Activated naive CD8-positive, alpha-beta T cell treated with anti-CD3 and anti-CD28 coated beads, Interleukin-2, amount 50 U/mL, for 24 hours (primary cell): ENCODE results near the gene CAMK1.

Experiments used
- ATAC-seq: fragments of 150-1000 bp; cut with Tn5 transposase; one replicate; pipeline ENCODE4 v1.10.0; 2021
- DNase-seq: peaks from one replicate; pipeline ENCODE4 v3.0.0; 2021
- H3K27ac Mint-ChIP-seq: one replicate; pipeline ENCODE4 v1.8.0; 2021; ENCODE audit warnings: mild to moderate bottlenecking, mixed read lengths
- H3K27me3 Mint-ChIP-seq: one replicate; pipeline ENCODE4 v1.8.0; 2021; ENCODE audit warnings: mixed read lengths
- H3K36me3 Mint-ChIP-seq: one replicate; pipeline ENCODE4 v1.8.0; 2021; ENCODE audit warnings: low read depth, mixed read lengths
- H3K4me1 Mint-ChIP-seq: one replicate; pipeline ENCODE4 v1.8.0; 2021; ENCODE audit warnings: mixed read lengths
- H3K4me3 Mint-ChIP-seq: one replicate; pipeline ENCODE4 v1.8.0; 2021; ENCODE audit warnings: mild to moderate bottlenecking, moderate library complexity, mixed read lengths
- H3K9me3 Mint-ChIP-seq: one replicate; pipeline ENCODE4 v1.8.0; 2021; ENCODE audit warnings: mixed read lengths

The CAMK1 gene

GRCh38 chr3:9727041-9727595, 42.6 kb downstream of the CAMK1 start:
- no peaks in the 10 kb centered on the region for H3K27me3 Mint-ChIP-seq
- H3K36me3 Mint-ChIP-seq: no peaks in the 10 kb centered on the region
- DNase-seq (peak; percentile 55), ATAC-seq (peak; percentile 27)
- H3K4me1 Mint-ChIP-seq: peaks cover 35% of the 10 kb centered on the region
- H3K4me3 Mint-ChIP-seq: peak overlapping the region; percentile 63
- H3K9me3 Mint-ChIP-seq: no peaks in the 10 kb centered on the region
- peak overlapping the region; percentile 44 for H3K27ac Mint-ChIP-seq

GRCh38 chr3:9725775-9726515, 43.8 kb downstream of the CAMK1 start:
- Mint-ChIP-seq H3K27ac (no peak overlapping the region), H3K27me3 (no peaks in the 10 kb centered on the region), H3K4me3 (no peak overlapping the region), H3K36me3 (no peaks in the 10 kb centered on the region), H3K4me1 (peaks cover 34% of the 10 kb centered on the region), H3K9me3 (no peaks in the 10 kb centered on the region)
- no peak for ATAC-seq
- DNase-seq: no peak

- Mint-ChIP-seq H3K4me1 (peaks cover 2% of the 10 kb centered on the region), H3K36me3 (no peaks in the 10 kb centered on the region), H3K27me3 (no peaks in the 10 kb centered on the region), H3K27ac (no peak overlapping the region), H3K4me3 (no peak overlapping the region), H3K9me3 (no peaks in the 10 kb centered on the region)
- DNase-seq (no peak), ATAC-seq (no peak)
These were observed 48.1 kb downstream of the CAMK1 start for GRCh38 chr3:9721700-9722060.

GRCh38 chr3:9721015-9721699, 48.6 kb downstream of the CAMK1 start:
- Mint-ChIP-seq H3K4me1 (no peaks in the 10 kb centered on the region), H3K9me3 (no peaks in the 10 kb centered on the region), H3K4me3 (no peak overlapping the region), H3K27me3 (no peaks in the 10 kb centered on the region), H3K36me3 (no peaks in the 10 kb centered on the region), H3K27ac (no peak overlapping the region)
- DNase-seq: no peak
- no peak for ATAC-seq

- no peak for DNase-seq
- H3K36me3 Mint-ChIP-seq: no peaks in the 10 kb centered on the region
- peaks cover 2% of the 10 kb centered on the region for H3K27me3 Mint-ChIP-seq
- no peak for ATAC-seq
- no peaks in the 10 kb centered on the region for H3K4me1 Mint-ChIP-seq
- no peak overlapping the region for H3K27ac Mint-ChIP-seq
- no peak overlapping the region for H3K4me3 Mint-ChIP-seq
- no peaks in the 10 kb centered on the region for H3K9me3 Mint-ChIP-seq
These were observed 51.6 kb downstream of the CAMK1 start for GRCh38 chr3:9718118-9718517.

- no peak overlapping the region for H3K27ac Mint-ChIP-seq
- no peak for ATAC-seq
These were observed 52.2 kb downstream of the CAMK1 start for GRCh38 chr3:9717563-9717962.

GRCh38 chr3:9716801-9717555, 52.8 kb downstream of the CAMK1 start:
- Mint-ChIP-seq H3K4me1 (no peaks in the 10 kb centered on the region), H3K27me3 (peaks cover 2% of the 10 kb centered on the region), H3K36me3 (no peaks in the 10 kb centered on the region), H3K27ac (no peak overlapping the region), H3K9me3 (no peaks in the 10 kb centered on the region), H3K4me3 (no peak overlapping the region)
- DNase-seq: no peak
- no peak for ATAC-seq

More at GRCh38 chr3:9717563-9717962, 52.2 kb downstream of the CAMK1 start:
- H3K9me3 Mint-ChIP-seq: no peaks in the 10 kb centered on the region
- peaks cover 2% of the 10 kb centered on the region for H3K27me3 Mint-ChIP-seq
- no peaks in the 10 kb centered on the region for H3K36me3 Mint-ChIP-seq
- no peak overlapping the region for H3K4me3 Mint-ChIP-seq
- DNase-seq: no peak
- H3K4me1 Mint-ChIP-seq: no peaks in the 10 kb centered on the region

GRCh38 chr3:9715764-9716437, 53.8 kb downstream of the CAMK1 start:
- H3K27ac Mint-ChIP-seq: no peak overlapping the region
- peak; percentile 48 for DNase-seq
- H3K27me3 Mint-ChIP-seq: peaks cover 2% of the 10 kb centered on the region
- peak; percentile 94 for ATAC-seq
- H3K9me3 Mint-ChIP-seq: no peaks in the 10 kb centered on the region
- H3K4me3 Mint-ChIP-seq: no peak overlapping the region
- no peaks in the 10 kb centered on the region for H3K36me3 Mint-ChIP-seq
- no peaks in the 10 kb centered on the region for H3K4me1 Mint-ChIP-seq

GRCh38 chr3:9715136-9715535, 54.6 kb downstream of the CAMK1 start:
- no peak for ATAC-seq
- Mint-ChIP-seq H3K27me3 (peaks cover 2% of the 10 kb centered on the region), H3K36me3 (no peaks in the 10 kb centered on the region)

GRCh38 chr3:9713142-9713541, 56.6 kb downstream of the CAMK1 start:
- H3K4me1 Mint-ChIP-seq: no peaks in the 10 kb centered on the region
- ATAC-seq (no peak), DNase-seq (no peak)
- H3K9me3 Mint-ChIP-seq: no peaks in the 10 kb centered on the region
- H3K36me3 Mint-ChIP-seq: no peaks in the 10 kb centered on the region
- H3K4me3 Mint-ChIP-seq: no peak overlapping the region
- no peak overlapping the region for H3K27ac Mint-ChIP-seq
- H3K27me3 Mint-ChIP-seq: peaks cover 2% of the 10 kb centered on the region

More at GRCh38 chr3:9715136-9715535, 54.6 kb downstream of the CAMK1 start:
- Mint-ChIP-seq H3K9me3 (no peaks in the 10 kb centered on the region), H3K4me3 (no peak overlapping the region), H3K27ac (no peak overlapping the region), H3K4me1 (no peaks in the 10 kb centered on the region)
- no peak for DNase-seq

- no peak for ATAC-seq
These were observed 57.3 kb downstream of the CAMK1 start for GRCh38 chr3:9712415-9712814.

GRCh38 chr3:9710174-9710739, 59.5 kb downstream of the CAMK1 start:
- Mint-ChIP-seq H3K36me3 (no peaks in the 10 kb centered on the region), H3K27ac (no peak overlapping the region), H3K27me3 (peaks cover 18% of the 10 kb centered on the region), H3K9me3 (no peaks in the 10 kb centered on the region), H3K4me3 (no peak overlapping the region), H3K4me1 (no peaks in the 10 kb centered on the region)
- DNase-seq (no peak), ATAC-seq (no peak)

More at GRCh38 chr3:9712415-9712814, 57.3 kb downstream of the CAMK1 start:
- Mint-ChIP-seq H3K36me3 (no peaks in the 10 kb centered on the region), H3K27me3 (peaks cover 3% of the 10 kb centered on the region), H3K9me3 (no peaks in the 10 kb centered on the region), H3K4me1 (no peaks in the 10 kb centered on the region), H3K4me3 (no peak overlapping the region), H3K27ac (no peak overlapping the region)
- no peak for DNase-seq
